Central memory CD8-positive, alpha-beta T cell (primary cell): ENCODE data around the gene DEAF1.
A peak's percentile ranks its signal among the peaks of the same experiment; 100 is the strongest.
"Not testable (repeated sequence)": the region's sequence is repeated elsewhere in the genome, so short reads cannot be mapped to it uniquely, and the experiment has no call there.

ENCODE experiments used
- ATAC-seq: fragments of 150-1000 bp; cut with Tn5 transposase; replicated peaks from 2 replicates; pipeline ENCODE4 v1.10.0; 2022; ENCODE audit warnings: mild to moderate bottlenecking, moderate FRiP score, moderate number of reproducible peaks; ENCODE audit not compliant: poor library complexity, severe bottlenecking; ENCODE audit errors: extremely low read depth
- DNase-seq, 2 donors: peaks; one replicate each; pipeline ENCODE4 v3.0.0; 2021; ENCODE audit warnings: low spot score in 2 of 2
- H3K27ac Mint-ChIP-seq: one replicate; pipeline ENCODE4 v1.8.0; 2022; ENCODE audit warnings: low read depth, mild to moderate bottlenecking, moderate library complexity, mixed read lengths
- H3K27me3 Mint-ChIP-seq: one replicate; pipeline ENCODE4 v1.8.0; 2022; ENCODE audit warnings: mixed read lengths
- H3K36me3 Mint-ChIP-seq: one replicate; pipeline ENCODE4 v1.8.0; 2022; ENCODE audit warnings: mild to moderate bottlenecking, moderate library complexity, mixed read lengths; ENCODE audit not compliant: insufficient read depth
- H3K4me1 Mint-ChIP-seq: one replicate; pipeline ENCODE4 v1.8.0; 2022; ENCODE audit warnings: mixed read lengths
- H3K4me3 Mint-ChIP-seq: one replicate; pipeline ENCODE4 v1.8.0; 2022; ENCODE audit warnings: mild to moderate bottlenecking, moderate library complexity, mixed read lengths
- H3K9me3 Mint-ChIP-seq: one replicate; pipeline ENCODE4 v1.8.0; 2022; ENCODE audit warnings: mixed read lengths

Gene DEAF1

DNA sequence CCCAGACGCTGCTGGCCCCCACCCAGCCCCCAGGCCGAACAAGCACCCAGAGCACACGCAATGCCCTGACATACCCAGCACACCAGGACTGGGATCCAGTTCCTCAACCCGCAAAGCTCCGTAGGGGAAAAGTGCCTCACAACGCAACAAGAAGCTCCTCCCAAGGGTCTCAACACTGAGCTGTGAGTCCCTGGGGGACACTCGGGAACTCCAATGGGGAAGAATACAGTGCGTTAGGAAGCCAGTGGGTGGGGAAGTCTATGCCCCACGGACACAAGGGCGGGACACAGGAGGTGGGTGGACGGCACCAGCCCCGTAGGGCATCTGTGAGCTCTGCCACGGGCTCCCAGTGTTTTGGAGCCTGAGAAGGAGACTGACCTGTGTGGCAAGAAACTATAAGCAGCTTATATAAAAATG is 1.6 kb downstream of the DEAF1 start:
- ATAC-seq = no peak
- Mint-ChIP-seq H3K4me3 (peak overlapping the region; percentile 75), H3K4me1 (peaks cover 29% of the 10 kb centered on the region), H3K36me3 (peaks cover 21% of the 10 kb centered on the region), H3K9me3 (no peaks in the 10 kb centered on the region), H3K27me3 (no peaks in the 10 kb centered on the region), H3K27ac (peak overlapping the region; percentile 91)
- DNase-seq = no peak

DNA sequence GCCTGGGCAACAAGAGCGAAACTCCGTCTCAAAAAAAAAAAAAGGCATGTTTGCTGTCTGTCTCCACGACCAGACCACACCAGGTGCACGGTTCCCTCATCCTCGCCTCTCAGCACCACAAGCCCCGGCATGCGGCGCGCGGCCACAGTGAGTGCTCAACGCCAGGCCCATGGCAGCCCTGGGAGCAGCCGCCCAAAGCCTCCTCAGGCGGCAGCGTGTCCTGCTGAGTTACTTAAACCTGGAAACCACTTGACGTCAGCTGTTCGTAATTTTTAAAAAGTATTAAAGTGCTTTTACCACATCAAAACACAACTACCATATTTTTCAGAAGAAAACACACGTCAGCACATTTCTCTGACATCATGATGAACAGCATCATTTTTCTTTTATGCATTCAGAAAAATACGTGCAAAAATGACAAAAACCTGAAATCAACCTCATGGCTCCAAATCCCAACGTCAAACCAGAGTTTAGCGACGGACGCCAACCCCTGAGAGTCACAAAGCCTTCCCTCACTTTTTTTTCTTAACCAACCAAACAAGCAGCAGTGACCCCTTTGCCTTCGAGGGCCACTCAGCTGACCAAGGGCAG is 2.1 kb downstream of the DEAF1 start:
- peaks cover 23% of the 10 kb centered on the region for H3K36me3 Mint-ChIP-seq
- peaks cover 29% of the 10 kb centered on the region for H3K4me1 Mint-ChIP-seq
- no peaks in the 10 kb centered on the region for H3K27me3 Mint-ChIP-seq
- DNase-seq (peak in 1 of 2 donors; percentile 54), ATAC-seq (no peak)
- H3K27ac Mint-ChIP-seq = peak overlapping the region; percentile 91
- peak overlapping the region; percentile 75 for H3K4me3 Mint-ChIP-seq
- H3K9me3 Mint-ChIP-seq = no peaks in the 10 kb centered on the region

DNA sequence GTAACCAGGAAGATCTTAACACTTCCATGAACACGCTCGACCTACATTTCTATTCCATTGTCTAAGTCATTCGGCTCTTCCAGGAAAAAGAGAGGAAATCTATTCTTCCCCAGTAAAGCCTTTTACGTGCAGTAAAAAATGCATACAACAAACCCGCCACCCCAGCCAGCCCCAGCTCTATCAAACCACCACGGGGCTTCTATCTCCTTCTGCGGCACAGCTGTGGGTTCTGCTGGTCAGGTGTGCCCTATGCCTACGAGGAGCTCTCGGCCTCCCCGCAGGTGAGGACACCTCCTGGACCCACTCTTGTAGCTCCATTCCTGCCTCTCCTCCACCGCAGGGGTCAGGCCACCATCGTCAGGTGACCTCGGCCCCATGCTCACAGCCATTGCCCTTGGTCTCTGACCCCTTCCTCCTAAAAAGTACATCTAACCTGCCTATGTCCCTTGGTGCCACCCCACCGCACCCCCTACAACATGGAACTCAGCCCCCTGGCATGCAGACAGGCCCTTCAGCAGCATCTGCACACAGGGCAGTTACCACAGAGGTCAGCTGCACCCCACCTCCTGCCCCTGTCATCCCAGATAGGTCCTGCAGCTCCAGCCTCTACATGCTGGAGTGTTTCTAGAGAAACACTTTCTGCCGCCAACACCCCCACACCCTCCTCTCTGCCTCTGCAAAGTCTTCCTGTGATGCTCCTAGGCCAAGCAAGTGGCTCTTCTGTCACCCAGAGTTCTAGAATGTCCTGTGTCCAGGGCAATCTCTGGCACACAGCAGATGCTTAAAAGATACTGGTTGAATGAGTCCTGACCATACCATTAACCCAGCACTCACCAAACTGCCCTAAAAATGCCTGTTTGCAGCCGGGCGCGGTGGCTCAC is 3.1 kb downstream of the DEAF1 start:
- H3K27ac Mint-ChIP-seq = peak overlapping the region; percentile 91

DNA sequence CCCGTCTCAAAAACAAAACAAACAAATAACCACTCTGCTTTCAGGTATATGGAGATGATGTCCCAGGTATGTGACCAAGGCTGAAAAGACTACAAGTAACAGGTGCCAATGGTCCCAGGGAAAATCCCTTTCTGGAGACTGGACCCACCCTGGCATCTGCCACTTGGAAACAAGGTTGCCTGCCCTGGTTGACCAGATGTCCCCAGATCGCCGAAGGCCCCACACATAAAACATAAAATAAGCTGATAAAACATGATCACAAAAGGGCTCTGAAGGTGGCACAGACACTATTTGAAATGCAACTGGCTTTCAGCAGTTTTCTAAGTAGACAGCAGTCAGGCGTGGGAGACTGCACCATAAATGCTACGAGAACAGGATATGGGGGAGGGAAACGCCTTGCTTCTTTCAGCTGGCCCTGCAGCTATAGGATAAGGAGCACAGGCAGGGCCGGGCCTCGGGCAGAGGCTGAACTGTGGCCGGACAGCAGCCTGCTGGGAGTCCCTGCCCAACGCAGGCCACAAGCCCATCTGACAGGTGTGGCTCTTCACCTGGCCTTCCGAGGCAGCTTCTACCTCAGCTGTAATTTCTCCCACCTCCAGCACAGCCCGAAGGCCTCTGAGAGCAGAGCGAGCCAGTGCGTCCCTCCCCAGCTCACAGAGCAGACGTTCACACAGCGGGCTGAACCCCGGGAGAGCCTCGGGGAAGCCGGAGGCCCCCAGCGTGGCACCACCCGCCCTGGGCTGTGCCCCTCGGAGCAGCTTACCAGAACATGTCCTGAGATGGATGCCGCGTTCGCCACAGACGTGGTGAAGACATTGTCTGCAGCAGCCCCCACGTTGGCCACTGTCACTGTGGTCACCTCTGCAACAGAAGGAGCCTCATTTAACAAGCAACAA is 4.0 kb downstream of the DEAF1 start:
- Mint-ChIP-seq H3K36me3 (peaks cover 32% of the 10 kb centered on the region), H3K9me3 (no peaks in the 10 kb centered on the region), H3K27me3 (no peaks in the 10 kb centered on the region), H3K27ac (peak overlapping the region; percentile 91), H3K4me1 (peaks cover 24% of the 10 kb centered on the region), H3K4me3 (no peak overlapping the region)
- ATAC-seq (no peak), DNase-seq (no peak)

More for the DNA sequence above, 3.1 kb downstream of the DEAF1 start:
- ATAC-seq (no peak), DNase-seq (no peak)
- Mint-ChIP-seq H3K27me3 (no peaks in the 10 kb centered on the region), H3K36me3 (peaks cover 26% of the 10 kb centered on the region), H3K9me3 (no peaks in the 10 kb centered on the region), H3K4me3 (no peak overlapping the region), H3K4me1 (peaks cover 29% of the 10 kb centered on the region)

DNA sequence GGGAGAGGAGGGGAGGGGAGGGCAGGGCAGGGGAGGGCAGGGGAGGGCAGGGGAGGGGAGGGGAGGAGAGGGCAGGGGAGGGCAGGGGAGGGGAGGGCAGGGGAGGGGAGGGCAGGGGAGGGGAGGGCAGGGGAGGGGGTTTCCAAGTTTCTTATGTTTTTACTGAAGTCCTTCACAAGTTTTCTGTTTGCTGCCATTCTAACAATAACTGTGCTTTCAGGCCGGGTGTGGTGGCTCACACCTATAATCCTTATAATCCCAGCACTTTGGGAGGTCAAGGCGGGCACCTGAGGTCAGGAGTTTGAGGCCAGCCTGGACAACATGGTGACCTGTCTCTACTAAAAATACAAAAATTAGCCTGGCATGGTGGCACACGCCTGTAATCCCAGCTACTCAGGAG is 4.8 kb downstream of the DEAF1 start:
- H3K9me3 Mint-ChIP-seq, ATAC-seq, DNase-seq, H3K27me3 Mint-ChIP-seq, H3K4me3 Mint-ChIP-seq, H3K27ac Mint-ChIP-seq: not testable (repeated sequence)
- H3K36me3 Mint-ChIP-seq = peaks cover 32% of the 10 kb centered on the region
- H3K4me1 Mint-ChIP-seq = peaks cover 24% of the 10 kb centered on the region

DNA sequence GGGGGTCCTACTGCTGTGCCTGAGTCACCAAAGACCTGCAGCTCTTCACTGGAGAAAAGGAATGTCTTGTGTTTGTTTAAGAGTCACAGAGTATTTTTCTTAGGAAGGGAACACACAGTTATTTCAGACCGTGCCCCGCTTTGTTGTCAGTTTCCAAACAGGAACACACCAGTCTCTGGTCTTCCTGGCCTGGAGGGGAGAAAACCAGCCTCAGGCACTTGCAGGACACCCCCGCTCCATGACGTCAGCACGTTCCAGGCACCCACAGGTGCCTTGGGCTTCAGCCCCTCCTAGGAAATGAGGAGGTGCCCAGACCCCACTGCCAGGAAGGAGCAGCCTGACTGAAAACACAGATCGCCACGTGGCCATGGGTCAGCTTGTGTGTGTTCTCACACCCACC is 5.4 kb downstream of the DEAF1 start:
- H3K9me3 Mint-ChIP-seq = no peaks in the 10 kb centered on the region
- H3K36me3 Mint-ChIP-seq = peaks cover 37% of the 10 kb centered on the region
- H3K4me1 Mint-ChIP-seq = peaks cover 24% of the 10 kb centered on the region
- DNase-seq = no peak
- no peak overlapping the region for H3K4me3 Mint-ChIP-seq
- no peak for ATAC-seq
- H3K27ac Mint-ChIP-seq = no peak overlapping the region
- H3K27me3 Mint-ChIP-seq = no peaks in the 10 kb centered on the region

DNA sequence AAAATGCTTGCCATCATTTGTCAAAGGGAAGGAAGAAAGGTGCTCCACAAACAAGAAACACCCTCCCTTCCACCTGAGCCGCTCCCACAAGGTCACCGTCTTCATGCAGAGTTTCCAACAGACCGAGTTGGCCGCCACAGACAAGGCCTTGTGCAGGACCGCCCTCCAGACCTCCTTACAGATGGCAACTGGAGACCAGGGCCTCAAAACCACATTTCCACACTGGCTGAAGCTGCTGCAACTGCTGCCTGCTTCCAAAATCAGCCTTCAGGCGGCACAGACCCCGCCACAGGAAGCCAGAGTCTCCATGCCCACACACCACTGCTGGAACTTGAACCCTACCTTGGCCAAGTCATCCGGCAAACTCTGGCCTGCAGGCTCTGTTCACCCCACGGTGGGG is 6.3 kb downstream of the DEAF1 start:
- H3K36me3 Mint-ChIP-seq = peaks cover 43% of the 10 kb centered on the region
- no peak overlapping the region for H3K4me3 Mint-ChIP-seq
- ATAC-seq = no peak
- no peak overlapping the region for H3K27ac Mint-ChIP-seq
- H3K4me1 Mint-ChIP-seq = peaks cover 21% of the 10 kb centered on the region
- no peaks in the 10 kb centered on the region for H3K27me3 Mint-ChIP-seq
- H3K9me3 Mint-ChIP-seq = no peaks in the 10 kb centered on the region
- DNase-seq = no peak

DNA sequence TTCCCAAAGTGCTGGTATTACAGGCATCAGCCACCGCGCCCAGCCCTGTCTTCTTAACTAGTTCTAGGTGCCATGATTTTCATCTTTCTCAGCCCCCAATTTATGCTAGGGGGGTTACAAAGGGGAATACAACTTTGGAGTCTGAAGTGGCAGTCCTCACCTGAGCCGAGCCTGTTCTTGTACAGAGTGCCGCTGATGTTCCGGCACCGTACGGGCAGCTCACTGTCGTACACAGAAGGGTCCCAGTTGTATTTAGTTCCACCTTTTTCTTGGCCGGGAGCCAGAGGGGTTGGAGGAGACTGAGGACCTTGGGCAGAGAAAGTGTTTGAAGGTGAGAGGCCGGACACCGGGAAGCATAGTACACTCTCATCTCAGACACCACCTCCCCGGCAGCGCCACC is 7.3 kb downstream of the DEAF1 start:
- H3K4me1 Mint-ChIP-seq = peaks cover 14% of the 10 kb centered on the region
- no peaks in the 10 kb centered on the region for H3K9me3 Mint-ChIP-seq
- peak overlapping the region; percentile 80 for H3K27ac Mint-ChIP-seq
- DNase-seq (no peak), ATAC-seq (no peak)
- no peaks in the 10 kb centered on the region for H3K27me3 Mint-ChIP-seq
- H3K4me3 Mint-ChIP-seq = no peak overlapping the region
- H3K36me3 Mint-ChIP-seq = peaks cover 41% of the 10 kb centered on the region

DNA sequence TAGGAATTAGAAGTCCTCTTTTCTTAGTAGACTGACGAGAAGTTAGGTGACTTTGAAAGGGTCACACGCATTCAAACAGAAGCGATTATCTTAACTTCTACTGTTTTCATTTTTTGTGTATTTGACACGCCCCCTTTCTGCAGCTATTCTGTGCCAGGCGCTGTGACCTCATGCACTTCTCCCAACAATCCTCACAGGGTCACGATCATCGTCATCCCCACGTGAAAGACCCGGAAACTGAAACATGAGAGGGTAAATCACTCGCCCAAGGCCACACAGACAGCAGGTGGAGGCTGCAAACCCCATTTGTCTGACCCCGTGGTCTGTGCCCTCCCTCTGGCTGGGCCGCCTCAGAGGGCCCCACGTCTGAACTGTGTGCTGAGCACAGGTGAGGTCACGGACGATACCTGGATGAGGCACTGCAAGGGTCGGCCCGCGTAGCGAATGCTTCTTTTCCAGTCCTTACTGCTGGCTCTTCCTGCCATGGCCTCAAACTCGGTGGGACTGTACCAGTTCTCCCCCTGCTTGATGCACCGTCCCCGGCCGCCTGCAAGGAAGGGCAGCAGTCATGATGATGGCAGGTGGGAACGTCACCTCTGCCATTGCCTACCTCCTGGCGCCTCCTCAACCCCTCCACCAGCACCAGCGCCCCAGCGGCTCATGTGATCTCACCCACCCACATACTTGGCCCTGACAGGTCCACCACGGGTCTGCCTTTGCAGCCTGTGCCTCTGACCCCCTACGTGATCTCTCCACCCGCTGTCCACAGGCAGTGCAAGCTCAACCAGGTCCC is 8.4 kb downstream of the DEAF1 start:
- DNase-seq (no peak), ATAC-seq (no peak)
- Mint-ChIP-seq H3K27ac (peak overlapping the region; percentile 80), H3K4me3 (no peak overlapping the region), H3K4me1 (peaks cover 11% of the 10 kb centered on the region), H3K27me3 (no peaks in the 10 kb centered on the region), H3K9me3 (no peaks in the 10 kb centered on the region), H3K36me3 (peaks cover 46% of the 10 kb centered on the region)

DNA sequence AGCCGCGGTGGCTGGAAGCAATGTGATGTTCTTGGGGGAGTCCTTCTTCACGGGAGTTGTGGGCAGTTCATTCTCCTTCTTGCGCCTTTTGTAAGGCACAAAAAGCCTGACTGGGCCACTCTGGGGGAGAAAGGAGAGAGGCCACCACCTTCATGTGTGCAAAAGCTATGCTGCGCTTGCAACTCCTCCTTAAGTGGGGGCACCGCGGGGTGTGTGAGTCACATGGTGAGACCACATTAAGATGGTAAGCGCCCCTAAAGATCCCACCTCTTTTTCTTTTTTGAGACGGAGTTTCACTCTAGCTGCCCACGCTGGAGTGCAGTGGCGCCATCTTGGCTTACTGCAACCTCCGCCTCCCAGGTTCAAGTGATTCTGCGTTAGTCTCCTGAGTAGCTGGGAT is 14.1 kb downstream of the DEAF1 start:
- H3K36me3 Mint-ChIP-seq = peaks cover 38% of the 10 kb centered on the region
- no peak overlapping the region for H3K4me3 Mint-ChIP-seq

DNA sequence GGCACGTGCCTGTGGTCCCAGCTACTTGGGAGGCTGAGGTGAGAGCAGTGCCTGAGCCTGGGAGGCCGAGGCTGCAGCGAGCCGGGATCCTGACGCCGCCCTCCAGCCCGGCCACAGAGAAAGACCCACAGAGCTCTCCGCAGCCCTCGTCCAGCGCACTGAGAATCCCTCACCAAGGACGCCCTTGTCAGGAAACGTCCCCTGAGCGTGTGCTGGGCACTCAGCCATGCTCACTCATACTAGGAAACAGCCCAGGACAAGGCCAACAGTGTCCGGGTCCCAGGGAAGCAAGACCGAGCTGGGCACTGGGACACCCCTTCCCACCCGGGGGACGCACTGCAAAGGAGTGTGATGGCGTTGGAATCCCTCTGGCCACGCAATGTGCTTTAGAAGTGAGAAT is 14.5 kb downstream of the DEAF1 start:
- H3K4me1 Mint-ChIP-seq = peaks cover 8% of the 10 kb centered on the region

More for the DNA sequence above, 14.1 kb downstream of the DEAF1 start:
- DNase-seq (no peak), ATAC-seq (peak; percentile 32)
- Mint-ChIP-seq H3K4me1 (peaks cover 8% of the 10 kb centered on the region), H3K27ac (no peak overlapping the region), H3K27me3 (no peaks in the 10 kb centered on the region), H3K9me3 (no peaks in the 10 kb centered on the region)

More for the DNA sequence above, 14.5 kb downstream of the DEAF1 start:
- ATAC-seq (no peak), DNase-seq (no peak)
- peaks cover 39% of the 10 kb centered on the region for H3K36me3 Mint-ChIP-seq
- no peaks in the 10 kb centered on the region for H3K27me3 Mint-ChIP-seq
- H3K4me3 Mint-ChIP-seq = no peak overlapping the region
- no peaks in the 10 kb centered on the region for H3K9me3 Mint-ChIP-seq
- no peak overlapping the region for H3K27ac Mint-ChIP-seq
